Calu3 (cell line): ENCODE data around the gene RNF113B. TPM values are rescaled to one million over a fixed set of nuclear protein-coding genes. Genes with fewer than 3 reads are reported as not detected.

Experiments
- BruUV-seq: library from RNA; stranded (reverse); fragments of 400-500 nt; replicated peaks from 2 replicates; lab custom pipeline; 2021; lab: Mats Ljungman, UMichigan
- CTCF ChIA-PET: fragments of 300-600 bp; sonication (Branson Sonifier 250); formaldehyde crosslinking; loops from one replicate; lab custom pipeline; 2022; ENCODE audit warnings: antibody characterized with exemption; lab: Charles Lee
- DNase-seq: peaks from one replicate; pipeline ENCODE4 v3.0.0; 2022
- H3K27ac Mint-ChIP-seq: one replicate; pipeline ENCODE4 v1.8.0; 2022; ENCODE audit warnings: mixed read lengths; ENCODE audit not compliant: unreplicated experiment
- H3K27me3 Mint-ChIP-seq: one replicate; pipeline ENCODE4 v1.8.0; 2022; ENCODE audit warnings: mixed read lengths; ENCODE audit not compliant: unreplicated experiment
- H3K36me3 Mint-ChIP-seq: one replicate; pipeline ENCODE4 v1.8.0; 2022; ENCODE audit warnings: mild to moderate bottlenecking, moderate library complexity, mixed read lengths; ENCODE audit not compliant: insufficient read depth, unreplicated experiment
- H3K4me1 Mint-ChIP-seq: one replicate; pipeline ENCODE4 v1.8.0; 2022; ENCODE audit warnings: mild to moderate bottlenecking, low read depth, mixed read lengths; ENCODE audit not compliant: unreplicated experiment
- H3K4me3 Mint-ChIP-seq: one replicate; pipeline ENCODE4 v1.8.0; 2022; ENCODE audit warnings: mild to moderate bottlenecking, low read depth, moderate library complexity, mixed read lengths; ENCODE audit not compliant: unreplicated experiment
- H3K9me3 Mint-ChIP-seq: one replicate; pipeline ENCODE4 v1.8.0; 2022; ENCODE audit warnings: low read depth, mixed read lengths; ENCODE audit not compliant: unreplicated experiment
- intact Hi-C: fragments of 100-400 bp; cut with micrococcal nuclease; formaldehyde crosslinking; loops from one replicate; pipeline ENCODE4 v1.10.0; 2022; ENCODE audit not compliant: unreplicated experiment
- total RNA-seq: library from RNA; stranded (reverse); gene quantifications from 2 replicates; pipeline ENCODE4 v1.2.3, GENCODE V29; 2022
- TF ChIP-seq, protein P1 (sequence below): fragments of 200-600 bp; IDR thresholded peaks from one replicate; pipeline ENCODE4 v1.8.0; 2022; ENCODE audit warnings: antibody characterized with exemption; ENCODE audit not compliant: unreplicated experiment

Gene RNF113B
- total RNA-seq, 1 experiment from 2014 or later: not detected

DNA sequence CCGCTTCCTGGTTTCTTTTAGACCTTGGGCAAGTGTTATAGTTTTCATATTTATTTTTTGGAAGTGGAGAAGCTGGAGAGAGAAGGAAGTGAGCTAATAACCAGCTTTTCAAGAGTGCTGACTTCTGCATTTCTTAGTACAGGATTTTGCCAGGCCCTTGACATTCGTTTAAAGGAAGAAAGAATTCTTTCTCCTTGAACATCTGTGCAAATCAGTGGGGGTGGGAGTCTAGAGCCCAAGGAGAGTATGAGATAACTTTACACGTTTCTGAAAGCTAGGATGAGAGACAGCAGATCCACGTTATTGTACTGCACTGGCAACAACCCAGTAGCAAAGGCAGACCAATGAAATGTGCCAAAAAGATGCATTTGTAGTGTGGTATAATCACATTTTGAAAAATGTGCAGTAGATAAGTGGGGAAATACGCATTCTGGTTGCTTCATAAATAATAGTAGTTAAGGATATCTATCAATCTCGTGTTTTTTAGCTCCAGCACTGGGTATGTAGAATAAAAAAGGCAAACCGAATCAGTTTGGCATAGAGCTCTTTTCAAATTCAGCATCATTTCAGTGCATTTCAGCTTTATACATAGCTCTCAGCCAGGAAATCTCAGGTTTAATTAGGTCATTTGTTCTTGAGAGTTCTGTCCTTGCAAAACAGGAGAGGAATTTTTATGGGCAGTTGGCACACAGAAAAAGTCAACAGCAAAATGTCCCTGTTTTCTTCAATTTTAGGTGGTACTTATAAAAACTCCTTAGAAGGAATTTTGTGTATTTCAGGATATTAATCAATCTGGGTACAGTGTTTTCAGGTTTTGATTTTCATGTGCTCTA lies 4.3 kb downstream of the RNF113B start:
- peaks cover 25% of the 10 kb centered on the region for H3K4me1 Mint-ChIP-seq
- intact Hi-C loops: no loop called here
- TF ChIP-seq, protein P1, sequence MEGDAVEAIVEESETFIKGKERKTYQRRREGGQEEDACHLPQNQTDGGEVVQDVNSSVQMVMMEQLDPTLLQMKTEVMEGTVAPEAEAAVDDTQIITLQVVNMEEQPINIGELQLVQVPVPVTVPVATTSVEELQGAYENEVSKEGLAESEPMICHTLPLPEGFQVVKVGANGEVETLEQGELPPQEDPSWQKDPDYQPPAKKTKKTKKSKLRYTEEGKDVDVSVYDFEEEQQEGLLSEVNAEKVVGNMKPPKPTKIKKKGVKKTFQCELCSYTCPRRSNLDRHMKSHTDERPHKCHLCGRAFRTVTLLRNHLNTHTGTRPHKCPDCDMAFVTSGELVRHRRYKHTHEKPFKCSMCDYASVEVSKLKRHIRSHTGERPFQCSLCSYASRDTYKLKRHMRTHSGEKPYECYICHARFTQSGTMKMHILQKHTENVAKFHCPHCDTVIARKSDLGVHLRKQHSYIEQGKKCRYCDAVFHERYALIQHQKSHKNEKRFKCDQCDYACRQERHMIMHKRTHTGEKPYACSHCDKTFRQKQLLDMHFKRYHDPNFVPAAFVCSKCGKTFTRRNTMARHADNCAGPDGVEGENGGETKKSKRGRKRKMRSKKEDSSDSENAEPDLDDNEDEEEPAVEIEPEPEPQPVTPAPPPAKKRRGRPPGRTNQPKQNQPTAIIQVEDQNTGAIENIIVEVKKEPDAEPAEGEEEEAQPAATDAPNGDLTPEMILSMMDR: no peak
- H3K4me3 Mint-ChIP-seq: peak overlapping the region; percentile 46
- CTCF ChIA-PET: no interaction called here
- H3K9me3 Mint-ChIP-seq: no peaks in the 10 kb centered on the region
- no TSS peak for BruUV-seq
- H3K27ac Mint-ChIP-seq: peak overlapping the region; percentile 66
- no peaks in the 10 kb centered on the region for H3K36me3 Mint-ChIP-seq
- no peaks in the 10 kb centered on the region for H3K27me3 Mint-ChIP-seq
- DNase-seq: no peak

DNA sequence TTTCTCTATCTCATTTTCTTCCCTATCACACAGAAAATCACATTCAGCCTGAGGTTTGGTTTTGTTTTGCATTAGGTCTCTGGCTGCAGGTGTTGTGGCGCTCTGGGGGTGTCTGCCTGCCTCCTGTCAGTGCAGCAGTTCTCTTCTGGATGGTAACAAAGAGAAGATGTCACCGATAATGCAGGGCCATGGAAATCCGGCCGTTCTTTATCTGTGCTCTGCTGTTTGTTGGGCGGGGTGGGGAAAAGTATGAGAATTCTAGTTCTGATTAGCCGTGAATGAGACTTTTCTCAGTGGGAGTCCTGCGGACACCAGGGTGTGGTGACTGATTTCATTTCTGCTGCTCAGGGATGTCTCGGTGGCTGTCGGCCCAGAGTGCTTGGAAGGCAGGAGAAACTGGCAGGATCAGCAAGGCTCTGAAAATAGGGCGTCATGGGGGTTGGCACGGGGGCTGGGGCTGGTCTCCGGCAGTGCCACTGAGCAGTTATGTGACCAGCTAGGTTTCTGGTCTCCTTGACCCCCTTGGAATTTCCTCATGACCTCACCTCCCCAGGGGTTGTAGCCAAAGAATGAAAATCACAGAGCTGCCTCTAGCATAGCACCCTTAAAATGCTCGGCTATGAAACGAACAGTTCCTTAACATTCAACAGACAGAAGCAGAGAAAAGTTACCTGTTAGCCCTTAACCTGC lies 5.0 kb downstream of the RNF113B start:
- H3K9me3 Mint-ChIP-seq: no peaks in the 10 kb centered on the region
- H3K4me1 Mint-ChIP-seq: peaks cover 25% of the 10 kb centered on the region
- TF ChIP-seq, protein P1: no peak
- CTCF ChIA-PET: no interaction called here
- H3K4me3 Mint-ChIP-seq: peak overlapping the region; percentile 46
- peak overlapping the region; percentile 66 for H3K27ac Mint-ChIP-seq
- H3K27me3 Mint-ChIP-seq: no peaks in the 10 kb centered on the region
- H3K36me3 Mint-ChIP-seq: no peaks in the 10 kb centered on the region
- DNase-seq: no peak
- BruUV-seq: no TSS peak
- intact Hi-C loops: no loop called here

DNA sequence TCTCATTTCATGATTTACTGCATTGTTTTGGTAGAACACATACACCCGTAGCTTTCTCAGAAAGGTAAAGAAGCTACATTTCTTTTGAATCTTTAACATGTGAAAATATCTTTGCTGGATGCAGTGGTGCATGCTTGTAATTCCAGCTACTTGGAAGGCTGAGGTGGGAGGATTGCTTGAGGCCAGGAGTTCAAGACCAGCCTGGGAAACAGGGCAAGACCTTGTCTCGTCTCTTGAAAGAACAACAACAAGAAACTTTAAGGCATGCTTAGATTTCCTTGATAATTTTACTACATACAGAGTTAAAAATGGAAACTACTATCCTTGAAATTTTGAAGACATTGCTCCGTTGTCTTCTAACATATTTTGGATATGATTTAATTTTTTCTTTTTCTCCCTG lies 7.7 kb downstream of the RNF113B start:
- CTCF ChIA-PET: interaction anchor here (0.6 kb wide), 1 partner anchor 17 kb away, joined by 4 read pairs; no protein-coding TSS in a partner anchor
- no peak for DNase-seq
- no TSS peak for BruUV-seq
- Mint-ChIP-seq H3K4me3 (no peak overlapping the region), H3K36me3 (no peaks in the 10 kb centered on the region), H3K27me3 (no peaks in the 10 kb centered on the region), H3K9me3 (no peaks in the 10 kb centered on the region), H3K4me1 (peaks cover 25% of the 10 kb centered on the region), H3K27ac (no peak overlapping the region)
- TF ChIP-seq, protein P1: no peak
- intact Hi-C loops: no loop called here

DNA sequence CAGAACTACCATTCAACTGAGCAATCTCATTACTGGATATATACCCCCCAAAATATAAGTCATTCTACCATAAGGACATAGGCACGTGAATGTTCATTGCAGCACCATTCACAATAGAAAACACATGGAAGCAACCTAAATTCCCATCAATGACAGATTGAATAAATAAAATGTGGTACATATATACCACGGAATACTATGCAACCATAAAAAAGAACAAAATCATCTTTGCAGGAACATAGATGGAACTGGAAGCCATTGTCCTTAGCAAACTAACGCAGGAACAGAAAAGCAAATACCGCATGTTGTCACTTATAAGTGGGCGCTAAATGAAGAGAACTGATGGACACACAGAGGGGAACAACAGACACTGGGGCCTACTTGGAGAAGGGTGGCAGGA lies 14.1 kb downstream of the RNF113B start:
- no TSS peak for BruUV-seq
- no peaks in the 10 kb centered on the region for H3K9me3 Mint-ChIP-seq
- CTCF ChIA-PET: no interaction called here
- H3K4me1 Mint-ChIP-seq: peaks cover 8% of the 10 kb centered on the region
- intact Hi-C loops: no loop called here
- H3K36me3 Mint-ChIP-seq: no peaks in the 10 kb centered on the region
- H3K27me3 Mint-ChIP-seq: no peaks in the 10 kb centered on the region
- H3K4me3 Mint-ChIP-seq: no peak overlapping the region
- H3K27ac Mint-ChIP-seq: no peak overlapping the region
- DNase-seq: no peak
- TF ChIP-seq, protein P1: no peak
